Measurements from ENCODE around the gene R3HCC1L. TPM values are rescaled to one million over a fixed set of nuclear protein-coding genes. Genes with fewer than 3 reads are reported as not detected.

Gene R3HCC1L
- total and polyA plus RNA-seq, 9 of the 15 experiments (the other 6 are each of a cell fraction or from before 2014, with no cell fraction given), result 9.1 to 17.8 (median 12.6) TPM

- no peak for TF ChIP-seq ELK3 (CRISPR knock-in tag; IDR thresholded peaks at IDR 0.05)
- no peak for TF ChIP-seq XRCC4 (IDR thresholded peaks at IDR 0.05; ENCODE audit: extremely low read depth, insufficient read depth, insufficient read length)
- TF ChIP-seq ILF3 (IDR thresholded peaks at IDR 0.05; ENCODE audit: borderline replicate concordance), result no peak
- TF ChIP-seq ATF7 (IDR thresholded peaks at IDR 0.05), result peak; percentile 83
- no peak for TF ChIP-seq TCFL5 (CRISPR knock-in tag; conservative IDR thresholded peaks at IDR 0.05)
- TF ChIP-seq FOXA1 (IDR thresholded peaks at IDR 0.05; ENCODE audit: borderline replicate concordance), result no peak
- no peak for TF ChIP-seq TEAD1 (CRISPR knock-in tag; IDR thresholded peaks at IDR 0.05)
- TF ChIP-seq ZNF668 (CRISPR knock-in tag; IDR thresholded peaks at IDR 0.05), result no peak
- TF ChIP-seq TBP (optimal IDR thresholded peaks at IDR 0.05; ENCODE audit: low read depth, low read length), result peak; percentile 65
- TF ChIP-seq HDAC3 (IDR thresholded peaks at IDR 0.05; ENCODE audit: borderline replicate concordance, partially characterized antibody), result no peak
- TF ChIP-seq NCOA1 (IDR thresholded peaks at IDR 0.05; ENCODE audit: low read depth), result no peak
- TF ChIP-seq, protein P1, sequence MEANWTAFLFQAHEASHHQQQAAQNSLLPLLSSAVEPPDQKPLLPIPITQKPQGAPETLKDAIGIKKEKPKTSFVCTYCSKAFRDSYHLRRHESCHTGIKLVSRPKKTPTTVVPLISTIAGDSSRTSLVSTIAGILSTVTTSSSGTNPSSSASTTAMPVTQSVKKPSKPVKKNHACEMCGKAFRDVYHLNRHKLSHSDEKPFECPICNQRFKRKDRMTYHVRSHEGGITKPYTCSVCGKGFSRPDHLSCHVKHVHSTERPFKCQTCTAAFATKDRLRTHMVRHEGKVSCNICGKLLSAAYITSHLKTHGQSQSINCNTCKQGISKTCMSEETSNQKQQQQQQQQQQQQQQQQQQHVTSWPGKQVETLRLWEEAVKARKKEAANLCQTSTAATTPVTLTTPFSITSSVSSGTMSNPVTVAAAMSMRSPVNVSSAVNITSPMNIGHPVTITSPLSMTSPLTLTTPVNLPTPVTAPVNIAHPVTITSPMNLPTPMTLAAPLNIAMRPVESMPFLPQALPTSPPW (CRISPR knock-in tag; IDR thresholded peaks at IDR 0.05), result peak; percentile 59
- TF ChIP-seq, protein P2, sequence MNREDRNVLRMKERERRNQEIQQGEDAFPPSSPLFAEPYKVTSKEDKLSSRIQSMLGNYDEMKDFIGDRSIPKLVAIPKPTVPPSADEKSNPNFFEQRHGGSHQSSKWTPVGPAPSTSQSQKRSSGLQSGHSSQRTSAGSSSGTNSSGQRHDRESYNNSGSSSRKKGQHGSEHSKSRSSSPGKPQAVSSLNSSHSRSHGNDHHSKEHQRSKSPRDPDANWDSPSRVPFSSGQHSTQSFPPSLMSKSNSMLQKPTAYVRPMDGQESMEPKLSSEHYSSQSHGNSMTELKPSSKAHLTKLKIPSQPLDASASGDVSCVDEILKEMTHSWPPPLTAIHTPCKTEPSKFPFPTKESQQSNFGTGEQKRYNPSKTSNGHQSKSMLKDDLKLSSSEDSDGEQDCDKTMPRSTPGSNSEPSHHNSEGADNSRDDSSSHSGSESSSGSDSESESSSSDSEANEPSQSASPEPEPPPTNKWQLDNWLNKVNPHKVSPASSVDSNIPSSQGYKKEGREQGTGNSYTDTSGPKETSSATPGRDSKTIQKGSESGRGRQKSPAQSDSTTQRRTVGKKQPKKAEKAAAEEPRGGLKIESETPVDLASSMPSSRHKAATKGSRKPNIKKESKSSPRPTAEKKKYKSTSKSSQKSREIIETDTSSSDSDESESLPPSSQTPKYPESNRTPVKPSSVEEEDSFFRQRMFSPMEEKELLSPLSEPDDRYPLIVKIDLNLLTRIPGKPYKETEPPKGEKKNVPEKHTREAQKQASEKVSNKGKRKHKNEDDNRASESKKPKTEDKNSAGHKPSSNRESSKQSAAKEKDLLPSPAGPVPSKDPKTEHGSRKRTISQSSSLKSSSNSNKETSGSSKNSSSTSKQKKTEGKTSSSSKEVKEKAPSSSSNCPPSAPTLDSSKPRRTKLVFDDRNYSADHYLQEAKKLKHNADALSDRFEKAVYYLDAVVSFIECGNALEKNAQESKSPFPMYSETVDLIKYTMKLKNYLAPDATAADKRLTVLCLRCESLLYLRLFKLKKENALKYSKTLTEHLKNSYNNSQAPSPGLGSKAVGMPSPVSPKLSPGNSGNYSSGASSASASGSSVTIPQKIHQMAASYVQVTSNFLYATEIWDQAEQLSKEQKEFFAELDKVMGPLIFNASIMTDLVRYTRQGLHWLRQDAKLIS (CRISPR knock-in tag; IDR thresholded peaks at IDR 0.05), result 0 out of 2 replicates have a peak, but pooled peaks have one; percentile 42
- TF ChIP-seq ZBTB11 (CRISPR knock-in tag; IDR thresholded peaks at IDR 0.05), result peak in 1 of 3 experiments; percentile 88; a peak in 3 of 6 replicates
- TF ChIP-seq ZNF263 (CRISPR knock-in tag; IDR thresholded peaks at IDR 0.05; ENCODE audit: borderline replicate concordance), result no peak
- no peak for TF ChIP-seq ZNF274 (IDR thresholded peaks at IDR 0.05; ENCODE audit: borderline replicate concordance, low read depth, low read length)
Measured at GRCh38 chr10:98134431-98135221, at the start of gene R3HCC1L (continued).
